ENCODE measurements around the gene FOXL2NB.
A peak's percentile ranks its signal among the peaks of the same experiment; 100 is the strongest.

Gene FOXL2NB

GRCh38 chr3:138928727-138929372 lies 18.2 kb upstream of the FOXL2NB start:
- DNase-seq (ENCODE audit: low read depth in 4 of 4, low spot score in 1 of 4) = no peak

GRCh38 chr3:138933068-138933668 lies 13.8 kb upstream of the FOXL2NB start:
- DNase-seq (ENCODE audit: low read depth in 4 of 4, low spot score in 1 of 4) = no peak

GRCh38 chr3:138933981-138934691 lies 12.9 kb upstream of the FOXL2NB start:
- no peak for DNase-seq (ENCODE audit: low read depth in 4 of 4, low spot score in 1 of 4)

GRCh38 chr3:138935505-138935862 lies 11.5 kb upstream of the FOXL2NB start:
- DNase-seq (ENCODE audit: low read depth in 4 of 4, low spot score in 1 of 4) = no peak

- DNase-seq (ENCODE audit: low read depth in 4 of 4, low spot score in 1 of 4) = peak; percentile 59 to 74 (median 68)
Measured at GRCh38 chr3:138935863-138936740, 10.9 kb upstream of the FOXL2NB start.

GRCh38 chr3:138936741-138937689 lies 10.0 kb upstream of the FOXL2NB start:
- no peak for DNase-seq (ENCODE audit: low read depth in 4 of 4, low spot score in 1 of 4)

- DNase-seq (ENCODE audit: low read depth in 4 of 4, low spot score in 1 of 4) = no peak
Measured at GRCh38 chr3:138937690-138938055, 9.3 kb upstream of the FOXL2NB start.

GRCh38 chr3:138938056-138938876 lies 8.8 kb upstream of the FOXL2NB start:
- no peak for DNase-seq (ENCODE audit: low read depth in 4 of 4, low spot score in 1 of 4)

- DNase-seq (ENCODE audit: low read depth in 4 of 4, low spot score in 1 of 4) = no peak
Measured at GRCh38 chr3:138938877-138939560, 8.0 kb upstream of the FOXL2NB start.

- DNase-seq (ENCODE audit: low read depth in 4 of 4, low spot score in 1 of 4) = no peak
Measured at GRCh38 chr3:138939561-138940241, 7.3 kb upstream of the FOXL2NB start.

GRCh38 chr3:138940446-138940845 lies 6.6 kb upstream of the FOXL2NB start:
- no peak for DNase-seq (ENCODE audit: low read depth in 4 of 4, low spot score in 1 of 4)

GRCh38 chr3:138941259-138941885 lies 5.6 kb upstream of the FOXL2NB start:
- no peak for DNase-seq (ENCODE audit: low read depth in 4 of 4, low spot score in 1 of 4)

GRCh38 chr3:138942271-138942670 lies 4.7 kb upstream of the FOXL2NB start:
- no peak for DNase-seq (ENCODE audit: low read depth in 4 of 4, low spot score in 1 of 4)

GRCh38 chr3:138942861-138943623 lies 4.0 kb upstream of the FOXL2NB start:
- no peak for DNase-seq (ENCODE audit: low read depth in 4 of 4, low spot score in 1 of 4)

- no peak for DNase-seq (ENCODE audit: low read depth in 4 of 4, low spot score in 1 of 4)
Measured at GRCh38 chr3:138943724-138944653, 3.0 kb upstream of the FOXL2NB start.

- DNase-seq (ENCODE audit: low read depth in 4 of 4, low spot score in 1 of 4) = no peak
Measured at GRCh38 chr3:138944654-138944928, 2.4 kb upstream of the FOXL2NB start.

Data from stimulated activated CD4-positive, alpha-beta T cell treated with anti-CD3 and anti-CD28 coated beads, Interleukin-1b, Interleukin-23, amount 100 ng/mL, for 24 hours (primary cell).